Liver (tissue), 9 donors: ENCODE results near the gene SLC35E3. TPM values are rescaled to one million over a fixed set of nuclear protein-coding genes. Genes with fewer than 3 reads are reported as not detected.

Experiments
- DNase-seq: peaks from one replicate; pipeline ENCODE4 v3.0.0-alpha.2; 2017; ENCODE audit warnings: low spot score
- H3K27ac ChIP-seq, 2 donors: one replicate each; pipeline ENCODE4 v1.7.0; 2013; ENCODE audit warnings: inconsistent platforms in 2 of 2, low read length in 2 of 2, control low read depth in 1 of 2, low read depth in 1 of 2, mild to moderate bottlenecking in 1 of 2
- H3K27me3 ChIP-seq, 4 donors: one replicate each; pipeline versions ENCODE4 v1.6.1 to v1.7.0; 2013; ENCODE audit warnings: low read length in 3 of 4, inconsistent platforms in 1 of 4, mild to moderate bottlenecking in 1 of 4, moderate library complexity in 1 of 4; ENCODE audit not compliant: control insufficient read depth in 4 of 4, insufficient read depth in 4 of 4
- H3K36me3 ChIP-seq, 4 donors: one replicate each; pipeline versions ENCODE4 v1.6.1 to v1.7.0; 2013; ENCODE audit warnings: low read length in 3 of 4, mild to moderate bottlenecking in 3 of 4, low read depth in 1 of 4, moderate library complexity in 1 of 4; ENCODE audit not compliant: control insufficient read depth in 4 of 4, insufficient read depth in 3 of 4
- H3K4me1 ChIP-seq, 4 donors: one replicate each; pipeline versions ENCODE4 v1.6.1 to v1.7.0; 2013; ENCODE audit warnings: low read length in 3 of 4, mild to moderate bottlenecking in 3 of 4, moderate library complexity in 1 of 4; ENCODE audit not compliant: control insufficient read depth in 4 of 4, insufficient read depth in 4 of 4
- H3K4me3 ChIP-seq, 3 donors: one replicate each; pipeline versions ENCODE4 v1.6.1 to v1.7.0; 2013; ENCODE audit warnings: low read length in 3 of 3, control low read depth in 1 of 3, low read depth in 1 of 3, mild to moderate bottlenecking in 1 of 3
- H3K9ac ChIP-seq, 2 donors: one replicate each; pipeline ENCODE4 v1.7.0; 2013; ENCODE audit warnings: low read length in 2 of 2, mild to moderate bottlenecking in 2 of 2, moderate library complexity in 2 of 2, control low read depth in 1 of 2, low read depth in 1 of 2
- H3K9me3 ChIP-seq, 4 donors: one replicate each; pipeline versions ENCODE4 v1.6.1 to v1.7.0; 2013; ENCODE audit warnings: low read length in 3 of 4; ENCODE audit not compliant: control insufficient read depth in 4 of 4
- ATF3 ChIP-seq: IDR thresholded peaks from 2 replicates; pipeline ENCODE4 v1.6.1; 2016; ENCODE audit warnings: antibody characterized with exemption
- CTCF ChIP-seq: fragments of 150-350 bp; IDR thresholded peaks from 2 replicates; pipeline ENCODE4 v1.5.1; 2017; ENCODE audit warnings: improper control_type of control experiment, low read depth, low read length; ENCODE audit not compliant: missing input control
- EGR1 ChIP-seq, 2 donors: IDR thresholded peaks; 2 replicates each; pipeline ENCODE4 v1.6.1; 2016 to 2018; ENCODE audit warnings: antibody characterized with exemption in 2 of 2, low read depth in 2 of 2
- FOXA1 ChIP-seq: IDR thresholded peaks from 2 replicates; pipeline ENCODE4 v1.6.1; 2016; ENCODE audit warnings: antibody characterized with exemption
- FOXA2 ChIP-seq: IDR thresholded peaks from 2 replicates; pipeline ENCODE4 v1.6.1; 2016; ENCODE audit warnings: antibody characterized with exemption
- GABPA ChIP-seq, 2 donors: IDR thresholded peaks in 1 of 2; conservative IDR thresholded peaks in 1 of 2; 2 replicates each; pipeline ENCODE4 v1.6.1; 2016; ENCODE audit warnings: antibody characterized with exemption in 2 of 2, mild to moderate bottlenecking in 1 of 2, moderate library complexity in 1 of 2
- HNF4G ChIP-seq: IDR thresholded peaks from 2 replicates; pipeline ENCODE4 v1.6.1; 2016; ENCODE audit warnings: antibody characterized with exemption
- JUND ChIP-seq, 2 donors: IDR thresholded peaks; 2 replicates each; pipeline ENCODE4 v1.6.1; 2016; ENCODE audit warnings: antibody characterized with exemption in 2 of 2
- MAX ChIP-seq: IDR thresholded peaks from 2 replicates; pipeline ENCODE4 v1.6.1; 2016; ENCODE audit warnings: antibody characterized with exemption
- NR2F2 ChIP-seq: IDR thresholded peaks from 2 replicates; pipeline ENCODE4 v1.6.1; 2016; ENCODE audit warnings: antibody characterized with exemption
- RAD21 ChIP-seq, 2 donors: IDR thresholded peaks; 2 replicates each; pipeline ENCODE4 v1.6.1; 2016; ENCODE audit warnings: antibody characterized with exemption in 2 of 2, mild to moderate bottlenecking in 2 of 2
- REST ChIP-seq: IDR thresholded peaks from 2 replicates; pipeline ENCODE4 v1.6.1; 2016; ENCODE audit warnings: antibody characterized with exemption, mild to moderate bottlenecking
- RXRA ChIP-seq, 2 donors: IDR thresholded peaks; 2 replicates each; pipeline ENCODE4 v1.6.1; 2017 to 2018; ENCODE audit warnings: antibody characterized with exemption in 2 of 2, mild to moderate bottlenecking in 1 of 2
- SP1 ChIP-seq: IDR thresholded peaks from 2 replicates; pipeline ENCODE4 v1.6.1; 2018; ENCODE audit warnings: antibody characterized with exemption, mild to moderate bottlenecking
- TAF1 ChIP-seq: conservative IDR thresholded peaks from 2 replicates; pipeline ENCODE4 v1.6.1; 2016; ENCODE audit warnings: antibody characterized with exemption, mild to moderate bottlenecking
- YY1 ChIP-seq: IDR thresholded peaks from 2 replicates; pipeline ENCODE4 v1.6.1; 2016; ENCODE audit warnings: antibody characterized with exemption, mild to moderate bottlenecking
- ZBTB33 ChIP-seq: IDR thresholded peaks from 2 replicates; pipeline ENCODE4 v1.6.1; 2016; ENCODE audit warnings: antibody characterized with exemption
- WGBS: extraction: QIAGEN DNeasy Blood & Tissue Kit; methylation state at CpG from one replicate; pipeline ENCODE4 v1.1.7; 2013; 5-methylcytosine and 5-hydroxymethylcytosine counted together
- polyA plus RNA-seq, 2 donors: library from polyadenylated mRNA; stranded (reverse) in 1 of 2; unstranded in 1 of 2; fragments of 200-250 nt in 1 of 2; fragments of >200 nt in 1 of 2; fragmentation: Nextera tagmentation in 1 of 2; extraction: Ambion mirVana in 1 of 2; gene quantifications; one replicate each; pipeline versions ENCODE4 v1.2.1 to v1.2.3, GENCODE V29; 2013 to 2015
- total RNA-seq, 2 donors: library from RNA; depleted of rRNA; stranded (reverse); fragments of >200 nt; gene quantifications; one replicate each; pipeline ENCODE4 v1.2.3, GENCODE V29; 2014
- donor health status: healthy.
- donor health status: healthy.
- donor health status: healthy.
- donor health status: healthy.
- donor health status: healthy.

The SLC35E3 gene
- total and polyA plus RNA-seq, 4 donors: 2.1 to 6.0 (median 4.6) TPM

GRCh38 chr12:68699486-68699885 is 46.5 kb upstream of the SLC35E3 start:
- TF ChIP-seq EGR1 (IDR thresholded peaks at IDR 0.05; ENCODE audit: low read depth in 2 of 2): no peak
- no peak for TF ChIP-seq RXRA (IDR thresholded peaks at IDR 0.05)
- TF ChIP-seq YY1: no peak
- TF ChIP-seq TAF1: no peak
- no peak for TF ChIP-seq GABPA (IDR thresholded peaks at IDR 0.05 in 1 of 2, conservative IDR thresholded peaks at IDR 0.05 in 1 of 2)
- TF ChIP-seq JUND (IDR thresholded peaks at IDR 0.05): no peak
- no peak for TF ChIP-seq ZBTB33
- no peak for TF ChIP-seq SP1
- no peak for TF ChIP-seq ATF3
- no peak for TF ChIP-seq RAD21 (IDR thresholded peaks at IDR 0.05)
- no peak for TF ChIP-seq FOXA1
- no peak for TF ChIP-seq FOXA2
- TF ChIP-seq CTCF: no peak
- TF ChIP-seq NR2F2: no peak
- no peak for TF ChIP-seq HNF4G
- Histone ChIP-seq H3K4me1 (no peaks in the 10 kb centered on the region), H3K36me3 (peaks cover 7 to 53% (median 22%) of the 10 kb centered on the region in 4 donors), H3K4me3 (no peak overlapping the region), H3K9me3 (no peaks in the 10 kb centered on the region), H3K27me3 (no peaks in the 10 kb centered on the region), H3K9ac (no peak overlapping the region), H3K27ac (no peak overlapping the region)
- WGBS: 84% methylated on average over 1 of the region's 1 CpG
- DNase-seq: no peak

- DNase-seq: no peak
- no peak overlapping the region for H3K4me3 ChIP-seq
- no peaks in the 10 kb centered on the region for H3K27me3 ChIP-seq
- H3K27ac ChIP-seq: no peak overlapping the region
- H3K36me3 ChIP-seq: peaks cover 1 to 21% (median 4%) of the 10 kb centered on the region in 4 donors
- peaks cover 0 to 2% (median 0%) of the 10 kb centered on the region in 4 donors for H3K4me1 ChIP-seq
- H3K9me3 ChIP-seq: no peaks in the 10 kb centered on the region
- no peak overlapping the region for H3K9ac ChIP-seq
- TF ChIP-seq HNF4G (no peak), ZBTB33 (no peak), MAX (no peak), CTCF (no peak), ATF3 (no peak), RAD21 (IDR thresholded peaks at IDR 0.05) (no peak), FOXA1 (no peak), SP1 (no peak), RXRA (IDR thresholded peaks at IDR 0.05) (no peak), REST (no peak)
- WGBS: 96% methylated on average over 7 of the region's 7 CpGs
Measured at GRCh38 chr12:68727776-68728175, 18.2 kb upstream of the SLC35E3 start.
